Natural killer cell treated with Interleukin-12 subunit alpha and Interleukin-12 subunit beta and Interleukin-15 and Interleukin-18, amount 100 ng/mL, for 72 hours (primary cell): ENCODE data around the gene EGR4. TPM values are rescaled to one million over a fixed set of nuclear protein-coding genes. Genes with fewer than 3 reads are reported as not detected.
A peak's percentile ranks its signal among the peaks of the same experiment; 100 is the strongest.

ENCODE experiments used
- ATAC-seq, 2 donors: fragments of 150-1000 bp; cut with Tn5 transposase in 1 of 2; sonication (Bioruptor Pico), chemical (Tn5 transposase) in 1 of 2; 2 replicates each; pipeline ENCODE4 v1.10.0; 2021
- DNase-seq: peaks from one replicate; pipeline ENCODE4 v3.0.0; 2022; ENCODE audit warnings: low spot score
- H3K27ac Mint-ChIP-seq, 2 donors: 1 replicate in 1 of 2; 2 replicates in 1 of 2; pipeline ENCODE4 v1.8.0; 2022; ENCODE audit warnings: mixed read lengths in 2 of 2, mild to moderate bottlenecking in 1 of 2, moderate library complexity in 1 of 2
- H3K27me3 Mint-ChIP-seq, 2 donors: 1 replicate in 1 of 2; 2 replicates in 1 of 2; pipeline ENCODE4 v1.8.0; 2022; ENCODE audit warnings: mixed read lengths in 2 of 2
- H3K36me3 Mint-ChIP-seq: one replicate; pipeline ENCODE4 v1.8.0; 2022; ENCODE audit warnings: mixed read lengths
- H3K4me1 Mint-ChIP-seq, 2 donors: 1 replicate in 1 of 2; 2 replicates in 1 of 2; pipeline ENCODE4 v1.8.0; 2022; ENCODE audit warnings: low read depth in 2 of 2, mixed read lengths in 2 of 2, mild to moderate bottlenecking in 1 of 2
- H3K4me3 Mint-ChIP-seq: one replicate; pipeline ENCODE4 v1.8.0; 2022; ENCODE audit warnings: mixed read lengths
- H3K9me3 Mint-ChIP-seq: 2 replicates; pipeline ENCODE4 v1.8.0; 2022; ENCODE audit warnings: mixed read lengths
- total RNA-seq, 2 donors: library from RNA; stranded (reverse); gene quantifications; one replicate each; pipeline ENCODE4 v1.2.3, GENCODE V29; 2022

The EGR4 gene
- total RNA-seq, 2 donors from 2014 or later, result not detected

GRCh38 chr2:73297151-73297559 is 3.8 kb upstream of the EGR4 start:
- H3K36me3 Mint-ChIP-seq, result no peaks in the 10 kb centered on the region
- H3K4me3 Mint-ChIP-seq, result no peak overlapping the region
- ATAC-seq (no peak), DNase-seq (no peak)
- H3K9me3 Mint-ChIP-seq, result no peaks in the 10 kb centered on the region
- no peaks in the 10 kb centered on the region for H3K4me1 Mint-ChIP-seq
- no peak overlapping the region for H3K27ac Mint-ChIP-seq
- H3K27me3 Mint-ChIP-seq, result peaks cover 37 to 68% of the 10 kb centered on the region in 2 donors

DNA sequence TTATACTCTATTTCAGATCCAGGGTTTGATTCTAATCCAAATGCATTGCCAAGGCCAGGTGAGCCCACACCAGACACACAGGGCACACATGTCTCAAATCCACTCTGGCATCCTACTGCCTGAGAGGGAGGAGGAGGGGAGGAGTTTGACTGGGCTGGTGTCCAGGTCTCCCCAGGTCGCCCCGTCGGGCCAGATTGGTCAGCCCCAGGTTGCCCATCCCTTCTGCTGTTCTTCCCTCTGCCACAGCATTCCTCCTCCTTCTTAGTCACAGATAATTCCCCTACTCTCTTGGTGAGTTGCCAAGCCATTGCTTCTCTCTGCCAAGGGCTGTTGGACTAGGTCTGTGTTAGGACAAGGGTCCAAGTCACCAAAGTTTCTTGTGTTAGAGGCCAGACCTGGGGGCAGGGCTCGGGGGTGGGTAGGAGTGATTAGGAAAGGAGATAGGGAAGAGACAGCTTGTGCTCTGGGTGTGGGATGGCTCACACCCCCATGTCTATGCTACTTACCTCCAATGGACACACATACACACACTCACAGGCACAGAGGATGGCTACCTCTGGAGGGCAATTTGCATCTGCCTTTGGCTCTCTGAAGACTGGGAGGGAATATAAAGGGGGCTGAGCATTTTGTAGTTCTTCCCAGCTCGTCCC is 2.5 kb upstream of the EGR4 start:
- DNase-seq (no peak), ATAC-seq (no peak)
- Mint-ChIP-seq H3K4me1 (peaks cover 3 to 6% of the 10 kb centered on the region in 2 donors), H3K9me3 (no peaks in the 10 kb centered on the region), H3K27me3 (peaks cover 36 to 62% of the 10 kb centered on the region in 2 donors), H3K36me3 (no peaks in the 10 kb centered on the region), H3K27ac (no peak overlapping the region), H3K4me3 (no peak overlapping the region)

DNA sequence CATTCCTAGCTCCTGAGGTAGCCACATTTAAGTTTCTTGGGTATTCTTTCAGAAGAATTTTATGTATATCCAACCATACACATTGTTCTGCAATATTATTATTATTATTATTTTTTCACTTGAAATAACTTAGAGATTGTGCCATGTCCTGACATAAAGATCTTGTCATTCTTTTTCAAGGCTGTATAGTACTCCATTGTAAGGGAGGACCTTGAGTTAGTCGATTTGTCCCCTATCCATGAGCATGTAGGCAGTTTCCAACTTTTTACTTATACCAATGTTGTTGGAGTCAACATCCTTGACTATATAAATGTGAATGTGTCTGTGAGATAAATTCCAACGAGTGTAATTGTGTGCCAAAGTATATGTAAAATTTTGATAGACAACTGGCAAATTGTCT is 891 bp upstream of the EGR4 start:
- Mint-ChIP-seq H3K27ac (no peak overlapping the region), H3K27me3 (peaks cover 35 to 59% of the 10 kb centered on the region in 2 donors), H3K4me3 (no peak overlapping the region)

DNA sequence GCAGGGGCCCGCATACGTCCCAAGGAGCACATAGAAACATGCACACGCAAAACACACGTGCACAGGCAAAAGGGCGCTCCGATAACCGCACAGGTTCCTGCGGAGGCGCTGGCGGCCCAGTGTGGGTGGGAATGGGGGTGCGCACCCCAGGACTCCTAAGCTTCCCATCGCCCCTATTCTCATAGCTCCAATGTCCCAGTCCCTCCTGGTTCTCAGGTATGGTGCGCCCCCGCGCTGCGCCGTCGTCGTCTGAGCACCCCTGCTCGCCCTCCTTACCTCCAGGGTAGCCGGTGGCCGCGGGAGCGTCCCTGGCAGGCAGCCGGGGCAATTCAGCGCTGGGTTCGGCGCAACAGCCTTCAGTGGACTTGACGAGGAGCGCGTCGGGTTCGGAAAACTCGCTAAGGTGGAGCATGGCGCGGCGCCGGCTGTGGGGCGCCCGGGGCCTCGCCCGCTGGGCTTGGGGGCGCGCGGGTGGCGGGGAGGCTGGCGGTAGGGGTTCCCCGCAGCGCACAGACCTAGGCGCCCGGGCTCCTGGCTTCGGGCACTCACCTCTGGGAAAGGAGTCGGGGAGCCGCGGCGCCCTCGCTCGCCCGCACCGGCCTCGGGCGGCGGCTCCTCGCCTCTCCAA is 328 bp downstream of the EGR4 start:
- no peak overlapping the region for H3K27ac Mint-ChIP-seq
- H3K27me3 Mint-ChIP-seq, result peaks cover 37 to 65% of the 10 kb centered on the region in 2 donors
- no peaks in the 10 kb centered on the region for H3K9me3 Mint-ChIP-seq
- H3K36me3 Mint-ChIP-seq, result no peaks in the 10 kb centered on the region
- DNase-seq, result no peak
- peaks cover 6 to 12% of the 10 kb centered on the region in 2 donors for H3K4me1 Mint-ChIP-seq
- ATAC-seq, result peak in 1 of 2 donors; percentile 4
- H3K4me3 Mint-ChIP-seq, result peak overlapping the region; percentile 60

More for the DNA sequence above, 891 bp upstream of the EGR4 start:
- Mint-ChIP-seq H3K9me3 (no peaks in the 10 kb centered on the region), H3K36me3 (no peaks in the 10 kb centered on the region), H3K4me1 (peaks cover 6 to 12% of the 10 kb centered on the region in 2 donors)
- ATAC-seq (no peak), DNase-seq (no peak)

- no peaks in the 10 kb centered on the region for H3K36me3 Mint-ChIP-seq
These were observed 937 bp downstream of the EGR4 start for GRCh38 chr2:73292316-73292905.

GRCh38 chr2:73291461-73292315 is 1.7 kb downstream of the EGR4 start:
- H3K36me3 Mint-ChIP-seq, result no peaks in the 10 kb centered on the region
- DNase-seq (no peak), ATAC-seq (no peak)
- no peak overlapping the region for H3K27ac Mint-ChIP-seq
- peaks cover 6 to 12% of the 10 kb centered on the region in 2 donors for H3K4me1 Mint-ChIP-seq
- H3K27me3 Mint-ChIP-seq, result peaks cover 35 to 57% of the 10 kb centered on the region in 2 donors
- H3K9me3 Mint-ChIP-seq, result no peaks in the 10 kb centered on the region
- peak overlapping the region; percentile 82 for H3K4me3 Mint-ChIP-seq

More at GRCh38 chr2:73292316-73292905, 937 bp downstream of the EGR4 start:
- no peak for ATAC-seq
- Mint-ChIP-seq H3K4me1 (peaks cover 6 to 12% of the 10 kb centered on the region in 2 donors), H3K9me3 (no peaks in the 10 kb centered on the region), H3K27ac (no peak overlapping the region), H3K4me3 (peak overlapping the region; percentile 39), H3K27me3 (peaks cover 38 to 60% of the 10 kb centered on the region in 2 donors)
- no peak for DNase-seq

DNA sequence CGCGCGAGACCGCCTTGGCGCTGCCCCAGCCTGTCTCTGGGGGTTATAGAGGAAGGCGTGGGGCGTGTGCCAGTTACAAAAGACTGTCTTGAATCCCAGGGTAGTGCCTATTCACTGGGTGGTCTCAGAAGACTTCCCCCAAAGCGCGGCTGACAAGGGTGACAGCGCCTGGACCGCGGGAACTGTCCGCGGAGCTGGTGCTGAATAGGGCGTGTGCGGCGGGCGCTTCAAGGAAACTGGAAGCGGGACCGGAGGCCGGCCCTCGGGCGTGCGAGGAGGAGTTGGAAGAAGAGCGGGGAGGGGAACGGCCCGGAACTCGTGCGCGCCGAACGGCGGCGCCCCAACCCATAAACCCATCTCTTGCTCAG is 2.3 kb downstream of the EGR4 start:
- Mint-ChIP-seq H3K4me3 (peak overlapping the region; percentile 82), H3K4me1 (peaks cover 6 to 12% of the 10 kb centered on the region in 2 donors), H3K36me3 (no peaks in the 10 kb centered on the region), H3K27ac (no peak overlapping the region), H3K27me3 (peaks cover 30 to 54% of the 10 kb centered on the region in 2 donors), H3K9me3 (no peaks in the 10 kb centered on the region)
- ATAC-seq (peak in 1 of 2 donors; percentile 58), DNase-seq (peak; percentile 62)

GRCh38 chr2:73290049-73290839 is 3.1 kb downstream of the EGR4 start:
- no peak for ATAC-seq
- DNase-seq, result peak; percentile 61
- Mint-ChIP-seq H3K27ac (no peak overlapping the region), H3K4me1 (peaks cover 12 to 20% of the 10 kb centered on the region in 2 donors), H3K36me3 (no peaks in the 10 kb centered on the region), H3K9me3 (no peaks in the 10 kb centered on the region), H3K4me3 (peak overlapping the region; percentile 4), H3K27me3 (peaks cover 23 to 46% of the 10 kb centered on the region in 2 donors)

GRCh38 chr2:73289304-73289703 is 4.0 kb downstream of the EGR4 start:
- no peak overlapping the region for H3K27ac Mint-ChIP-seq
- peaks cover 20 to 41% of the 10 kb centered on the region in 2 donors for H3K27me3 Mint-ChIP-seq
- no peaks in the 10 kb centered on the region for H3K36me3 Mint-ChIP-seq
- H3K4me3 Mint-ChIP-seq, result no peak overlapping the region
- no peak for ATAC-seq
- DNase-seq, result no peak
- H3K4me1 Mint-ChIP-seq, result peaks cover 15 to 26% of the 10 kb centered on the region in 2 donors
- H3K9me3 Mint-ChIP-seq, result no peaks in the 10 kb centered on the region

GRCh38 chr2:73286134-73286655 is 7.2 kb downstream of the EGR4 start:
- Mint-ChIP-seq H3K27me3 (peaks cover 19 to 38% of the 10 kb centered on the region in 2 donors), H3K9me3 (no peaks in the 10 kb centered on the region), H3K27ac (peak overlapping the region; percentile 19 to 36)

DNA sequence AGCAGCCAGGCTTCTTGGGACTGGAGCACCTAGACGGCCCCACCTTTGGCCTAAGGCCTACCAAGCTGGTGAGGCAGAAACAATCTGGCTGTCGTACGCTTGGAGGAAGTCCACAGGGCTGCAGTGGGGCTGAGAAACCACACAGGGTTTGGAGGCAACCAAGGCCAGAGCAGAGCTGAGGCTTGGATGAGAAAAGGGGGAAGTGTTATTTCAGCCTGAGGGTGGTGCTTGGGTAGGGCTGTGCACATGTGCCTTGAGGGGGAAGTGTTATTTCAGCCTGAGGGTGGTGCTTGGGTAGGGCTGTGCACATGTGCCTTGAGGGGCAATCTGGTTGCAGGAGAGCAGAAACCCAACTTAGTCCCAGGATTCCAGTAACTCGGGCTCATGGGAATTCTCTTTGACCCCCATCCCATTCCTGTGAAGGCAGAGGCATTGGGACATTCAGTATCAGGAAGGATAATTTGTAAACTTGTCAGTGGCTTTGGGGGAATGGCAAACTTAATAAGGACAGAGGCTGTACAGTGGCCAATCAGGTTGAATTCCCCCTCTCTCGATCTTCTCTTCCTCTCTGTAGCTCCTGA is 8.1 kb downstream of the EGR4 start:
- no peak for DNase-seq
- Mint-ChIP-seq H3K27ac (peak overlapping the region; percentile 19 to 36), H3K27me3 (peaks cover 15 to 28% of the 10 kb centered on the region in 2 donors), H3K4me3 (peak overlapping the region; percentile 58), H3K9me3 (no peaks in the 10 kb centered on the region), H3K36me3 (no peaks in the 10 kb centered on the region), H3K4me1 (peaks cover 9 to 23% of the 10 kb centered on the region in 2 donors)
- peak; percentile 9 to 67 for ATAC-seq

More at GRCh38 chr2:73286134-73286655, 7.2 kb downstream of the EGR4 start:
- Mint-ChIP-seq H3K4me1 (peaks cover 14 to 31% of the 10 kb centered on the region in 2 donors), H3K4me3 (peak overlapping the region; percentile 58), H3K36me3 (no peaks in the 10 kb centered on the region)
- DNase-seq (no peak), ATAC-seq (no peak)
